GM12873 (cell line): ENCODE data around the gene RARRES2.

ENCODE experiments used
- TF ChIP-seq, protein P1 (sequence below): IDR thresholded peaks from 2 replicates; pipeline ENCODE4 v1.5.1; 2012; ENCODE audit warnings: low read depth, mild to moderate bottlenecking, moderate library complexity, low read length, control low read depth; ENCODE audit not compliant: insufficient read depth; ENCODE audit errors: missing control alignments

Gene RARRES2

DNA sequence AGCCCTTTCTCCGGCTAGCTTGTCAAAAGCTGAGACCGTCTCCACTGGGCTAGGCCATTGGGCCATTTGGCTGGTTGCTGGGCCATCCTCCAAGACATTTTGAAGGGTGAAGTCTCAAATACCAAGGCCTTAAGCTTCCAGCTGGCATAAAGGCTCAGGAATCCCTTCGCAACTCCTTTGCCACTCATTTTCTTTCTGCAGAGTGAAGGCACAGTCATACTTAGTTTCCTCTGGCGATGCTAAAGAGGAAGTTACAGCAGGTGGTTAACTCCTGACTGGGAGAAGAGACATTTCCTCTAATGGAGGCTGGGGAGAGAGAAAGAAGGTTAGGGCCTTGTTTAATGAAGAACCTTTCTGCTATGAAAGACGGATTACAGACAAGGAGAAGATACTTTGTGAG, 22.4 kb upstream of the RARRES2 start:
- TF ChIP-seq, protein P1, sequence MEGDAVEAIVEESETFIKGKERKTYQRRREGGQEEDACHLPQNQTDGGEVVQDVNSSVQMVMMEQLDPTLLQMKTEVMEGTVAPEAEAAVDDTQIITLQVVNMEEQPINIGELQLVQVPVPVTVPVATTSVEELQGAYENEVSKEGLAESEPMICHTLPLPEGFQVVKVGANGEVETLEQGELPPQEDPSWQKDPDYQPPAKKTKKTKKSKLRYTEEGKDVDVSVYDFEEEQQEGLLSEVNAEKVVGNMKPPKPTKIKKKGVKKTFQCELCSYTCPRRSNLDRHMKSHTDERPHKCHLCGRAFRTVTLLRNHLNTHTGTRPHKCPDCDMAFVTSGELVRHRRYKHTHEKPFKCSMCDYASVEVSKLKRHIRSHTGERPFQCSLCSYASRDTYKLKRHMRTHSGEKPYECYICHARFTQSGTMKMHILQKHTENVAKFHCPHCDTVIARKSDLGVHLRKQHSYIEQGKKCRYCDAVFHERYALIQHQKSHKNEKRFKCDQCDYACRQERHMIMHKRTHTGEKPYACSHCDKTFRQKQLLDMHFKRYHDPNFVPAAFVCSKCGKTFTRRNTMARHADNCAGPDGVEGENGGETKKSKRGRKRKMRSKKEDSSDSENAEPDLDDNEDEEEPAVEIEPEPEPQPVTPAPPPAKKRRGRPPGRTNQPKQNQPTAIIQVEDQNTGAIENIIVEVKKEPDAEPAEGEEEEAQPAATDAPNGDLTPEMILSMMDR = no peak

GRCh38 chr7:150363370-150363769, 21.9 kb upstream of the RARRES2 start:
- TF ChIP-seq, protein P1 = no peak

DNA sequence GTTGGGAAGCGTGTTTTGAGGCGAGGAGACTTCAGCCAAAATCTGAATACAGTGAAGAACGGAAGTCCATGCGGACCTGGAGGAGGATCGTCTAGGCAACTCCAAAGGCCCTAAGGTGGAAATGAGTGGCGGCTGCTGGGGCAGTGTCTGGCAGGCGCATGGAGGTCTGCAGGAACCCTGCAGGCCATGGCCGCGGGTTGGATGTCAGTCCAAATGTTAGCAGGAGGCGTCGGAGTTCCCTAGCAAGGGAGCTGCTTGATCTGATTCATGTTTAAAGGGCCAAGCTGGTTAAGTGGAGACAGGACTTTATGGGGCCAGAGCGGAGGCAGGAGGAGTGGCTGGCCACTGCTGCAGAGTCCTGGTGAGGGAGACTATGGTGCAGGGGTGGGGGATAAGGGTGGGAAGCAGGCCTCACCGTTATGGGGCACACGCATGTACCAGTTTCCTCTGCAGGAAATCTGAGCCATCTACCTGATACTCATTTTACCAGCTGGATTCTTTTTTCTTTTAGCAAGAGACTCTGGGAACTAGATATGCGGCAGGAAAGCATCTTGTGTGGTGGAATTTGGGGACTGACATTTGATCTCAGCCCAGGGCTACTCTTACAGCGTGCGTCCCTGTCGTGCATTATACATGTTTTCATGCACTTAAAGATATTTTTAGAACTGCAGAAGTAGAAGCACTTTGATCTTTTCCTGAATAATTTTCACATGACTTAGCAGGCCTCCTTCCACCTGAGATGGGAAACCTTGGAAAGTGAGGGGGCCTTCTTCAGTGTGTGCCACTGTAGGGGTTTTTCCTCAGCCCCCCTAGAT, 20.6 kb upstream of the RARRES2 start:
- TF ChIP-seq, protein P1 = no peak

- TF ChIP-seq, protein P1 = no peak
These were observed 20.0 kb upstream of the RARRES2 start for GRCh38 chr7:150361402-150361801.

- TF ChIP-seq, protein P1 = no peak
These were observed 19.1 kb upstream of the RARRES2 start for GRCh38 chr7:150360363-150361058.

DNA sequence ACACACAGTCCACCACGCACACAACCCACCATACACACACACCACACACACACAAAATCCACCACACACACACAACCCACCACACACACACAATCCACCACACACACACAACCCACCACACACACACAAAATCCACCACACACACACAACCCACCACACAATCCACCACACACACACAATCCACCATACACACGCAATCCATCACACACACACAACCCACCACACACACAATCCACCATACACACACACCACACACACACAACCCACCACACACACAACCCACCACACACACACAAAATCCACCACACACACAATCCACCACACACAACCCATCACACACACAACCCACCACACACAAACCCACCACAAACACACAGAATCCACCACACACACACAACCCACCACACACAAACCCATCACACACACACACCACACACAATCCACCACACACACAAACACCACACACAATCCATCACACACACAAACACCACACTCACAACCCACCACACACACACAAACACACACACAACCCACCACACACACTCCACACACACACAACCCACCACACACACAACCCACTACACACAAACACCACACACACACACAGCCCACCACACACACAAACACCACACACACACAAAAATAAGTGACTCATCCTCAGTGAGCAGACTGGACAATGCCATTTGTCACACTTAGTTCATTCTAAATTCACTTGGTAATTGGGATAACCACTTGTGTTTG, 18.4 kb upstream of the RARRES2 start:
- TF ChIP-seq, protein P1 = no peak
